Activated T-helper 2 cell treated with anti-CD3 and anti-CD28 coated beads, Interferon-gamma antibody, Interleukin-2, Interleukin-4, amounts not matched to agents 10 μg/mL and 5 μg/mL and 100 μg/mL, durations not matched to agents 14 hours and 24 hours and 36 hours (primary cell): Measurements from ENCODE around the gene RERG. TPM values are rescaled to one million over a fixed set of nuclear protein-coding genes. Genes with fewer than 3 reads are reported as not detected.

Experiments
- DNase-seq: peaks from one replicate; pipeline ENCODE4 v3.0.0; 2021; ENCODE audit warnings: low spot score
- H3K27ac Mint-ChIP-seq: one replicate; pipeline ENCODE4 v1.8.0; 2021; ENCODE audit warnings: mixed read lengths
- H3K27me3 Mint-ChIP-seq: one replicate; pipeline ENCODE4 v1.8.0; 2021; ENCODE audit warnings: low read depth, mixed read lengths
- H3K36me3 Mint-ChIP-seq: one replicate; pipeline ENCODE4 v1.8.0; 2021; ENCODE audit warnings: low read depth, mixed read lengths
- H3K4me1 Mint-ChIP-seq: one replicate; pipeline ENCODE4 v1.8.0; 2021; ENCODE audit warnings: low read depth, mixed read lengths
- H3K4me3 Mint-ChIP-seq: one replicate; pipeline ENCODE4 v1.8.0; 2021; ENCODE audit warnings: low read depth, mild to moderate bottlenecking, moderate library complexity, mixed read lengths
- H3K9me3 Mint-ChIP-seq: one replicate; pipeline ENCODE4 v1.8.0; 2021; ENCODE audit warnings: mixed read lengths
- intact Hi-C: fragments of 100-400 bp; cut with micrococcal nuclease; formaldehyde crosslinking; loops from one replicate; pipeline ENCODE4 v1.15.1; 2023
- total RNA-seq: library from RNA; stranded (reverse); gene quantifications from 2 replicates; pipeline ENCODE4 v1.2.3, GENCODE V29; 2022

RERG gene
- not detected in 2 replicates for total RNA-seq

- Mint-ChIP-seq H3K4me1 (no peaks in the 10 kb centered on the region), H3K9me3 (no peaks in the 10 kb centered on the region), H3K36me3 (no peaks in the 10 kb centered on the region), H3K4me3 (peak within 1 kb of the TSS; percentile 53), H3K27ac (no peak within 1 kb of the TSS), H3K27me3 (peaks cover 41% of the 10 kb centered on the region)
- intact Hi-C loops = loop anchor here (5.0 kb wide), 4 partner anchors 69 to 374 kb away; no protein-coding TSS in a partner anchor
- peak; percentile 61 for DNase-seq
These were observed at the start of gene RERG for GRCh38 chr12:15220915-15221885. Gene RERG (minus strand): TSS chr12:15221417. CDS start chr12:15217489, 3,928 bp downstream.

- peaks cover 4% of the 10 kb centered on the region for H3K27me3 Mint-ChIP-seq
- H3K4me1 Mint-ChIP-seq = no peaks in the 10 kb centered on the region
- H3K27ac Mint-ChIP-seq = no peak overlapping the region
- intact Hi-C loops = no loop called here
- H3K4me3 Mint-ChIP-seq = no peak overlapping the region
- DNase-seq = no peak
- no peaks in the 10 kb centered on the region for H3K9me3 Mint-ChIP-seq
- no peaks in the 10 kb centered on the region for H3K36me3 Mint-ChIP-seq
These were observed 49.4 kb upstream of the RERG start for GRCh38 chr12:15270591-15270990.

- no peak overlapping the region for H3K4me3 Mint-ChIP-seq
- no peak for DNase-seq
- intact Hi-C loops = loop anchor here (1.0 kb wide), 1 partner anchor 42 kb away; no protein-coding TSS in a partner anchor
- no peak overlapping the region for H3K27ac Mint-ChIP-seq
- peaks cover 4% of the 10 kb centered on the region for H3K27me3 Mint-ChIP-seq
- H3K4me1 Mint-ChIP-seq = no peaks in the 10 kb centered on the region
- H3K9me3 Mint-ChIP-seq = no peaks in the 10 kb centered on the region
- no peaks in the 10 kb centered on the region for H3K36me3 Mint-ChIP-seq
These were observed 47.8 kb upstream of the RERG start for GRCh38 chr12:15268927-15269552.

- no peaks in the 10 kb centered on the region for H3K4me1 Mint-ChIP-seq
- no peaks in the 10 kb centered on the region for H3K9me3 Mint-ChIP-seq
- no peak overlapping the region for H3K4me3 Mint-ChIP-seq
- no peaks in the 10 kb centered on the region for H3K36me3 Mint-ChIP-seq
- DNase-seq = no peak
- peaks cover 4% of the 10 kb centered on the region for H3K27me3 Mint-ChIP-seq
- intact Hi-C loops = no loop called here
- H3K27ac Mint-ChIP-seq = no peak overlapping the region
These were observed 47.1 kb upstream of the RERG start for GRCh38 chr12:15268309-15268708.

- Mint-ChIP-seq H3K4me1 (no peaks in the 10 kb centered on the region), H3K4me3 (no peak overlapping the region), H3K9me3 (no peaks in the 10 kb centered on the region), H3K27ac (no peak overlapping the region), H3K36me3 (no peaks in the 10 kb centered on the region), H3K27me3 (peaks cover 2% of the 10 kb centered on the region)
- intact Hi-C loops = no loop called here
- DNase-seq = no peak
These were observed 44.7 kb upstream of the RERG start for GRCh38 chr12:15265875-15266274.

GRCh38 chr12:15256761-15257160 is 35.5 kb upstream of the RERG start:
- no peaks in the 10 kb centered on the region for H3K36me3 Mint-ChIP-seq
- H3K4me3 Mint-ChIP-seq = no peak overlapping the region
- intact Hi-C loops = no loop called here
- no peak for DNase-seq
- H3K9me3 Mint-ChIP-seq = no peaks in the 10 kb centered on the region
- H3K4me1 Mint-ChIP-seq = no peaks in the 10 kb centered on the region
- peaks cover 20% of the 10 kb centered on the region for H3K27me3 Mint-ChIP-seq
- no peak overlapping the region for H3K27ac Mint-ChIP-seq

GRCh38 chr12:15253990-15254389 is 32.8 kb upstream of the RERG start:
- H3K9me3 Mint-ChIP-seq = no peaks in the 10 kb centered on the region

GRCh38 chr12:15244926-15245325 is 23.7 kb upstream of the RERG start:
- intact Hi-C loops = no loop called here
- H3K4me3 Mint-ChIP-seq = no peak overlapping the region
- H3K27me3 Mint-ChIP-seq = peaks cover 18% of the 10 kb centered on the region
- no peak for DNase-seq
- H3K9me3 Mint-ChIP-seq = no peaks in the 10 kb centered on the region
- H3K4me1 Mint-ChIP-seq = no peaks in the 10 kb centered on the region
- H3K36me3 Mint-ChIP-seq = no peaks in the 10 kb centered on the region
- no peak overlapping the region for H3K27ac Mint-ChIP-seq

More at GRCh38 chr12:15253990-15254389, 32.8 kb upstream of the RERG start:
- Mint-ChIP-seq H3K27me3 (peaks cover 23% of the 10 kb centered on the region), H3K4me1 (no peaks in the 10 kb centered on the region), H3K27ac (no peak overlapping the region), H3K4me3 (no peak overlapping the region), H3K36me3 (no peaks in the 10 kb centered on the region)
- intact Hi-C loops = no loop called here
- DNase-seq = no peak

GRCh38 chr12:15244341-15244740 is 23.1 kb upstream of the RERG start:
- H3K36me3 Mint-ChIP-seq = no peaks in the 10 kb centered on the region
- intact Hi-C loops = no loop called here
- H3K4me1 Mint-ChIP-seq = no peaks in the 10 kb centered on the region
- H3K4me3 Mint-ChIP-seq = no peak overlapping the region
- H3K9me3 Mint-ChIP-seq = no peaks in the 10 kb centered on the region
- peaks cover 18% of the 10 kb centered on the region for H3K27me3 Mint-ChIP-seq
- no peak overlapping the region for H3K27ac Mint-ChIP-seq
- no peak for DNase-seq

- DNase-seq = no peak
- Mint-ChIP-seq H3K36me3 (no peaks in the 10 kb centered on the region), H3K4me3 (no peak overlapping the region), H3K9me3 (no peaks in the 10 kb centered on the region), H3K4me1 (no peaks in the 10 kb centered on the region), H3K27ac (no peak overlapping the region), H3K27me3 (peaks cover 10% of the 10 kb centered on the region)
- intact Hi-C loops = no loop called here
These were observed 21.9 kb upstream of the RERG start for GRCh38 chr12:15243102-15243501.

GRCh38 chr12:15240898-15241297 is 19.7 kb upstream of the RERG start:
- no peak for DNase-seq
- Mint-ChIP-seq H3K27ac (no peak overlapping the region), H3K4me3 (no peak overlapping the region), H3K27me3 (peaks cover 11% of the 10 kb centered on the region), H3K4me1 (no peaks in the 10 kb centered on the region), H3K9me3 (no peaks in the 10 kb centered on the region), H3K36me3 (no peaks in the 10 kb centered on the region)
- intact Hi-C loops = no loop called here

GRCh38 chr12:15234508-15234907 is 13.3 kb upstream of the RERG start:
- Mint-ChIP-seq H3K4me3 (no peak overlapping the region), H3K36me3 (no peaks in the 10 kb centered on the region), H3K4me1 (no peaks in the 10 kb centered on the region), H3K27ac (no peak overlapping the region), H3K27me3 (peaks cover 17% of the 10 kb centered on the region), H3K9me3 (no peaks in the 10 kb centered on the region)
- no peak for DNase-seq
- intact Hi-C loops = no loop called here

- intact Hi-C loops = no loop called here
- DNase-seq = no peak
These were observed 12.8 kb upstream of the RERG start for GRCh38 chr12:15234011-15234410.

More at GRCh38 chr12:15234011-15234410, 12.8 kb upstream of the RERG start:
- no peak overlapping the region for H3K4me3 Mint-ChIP-seq
- peaks cover 19% of the 10 kb centered on the region for H3K27me3 Mint-ChIP-seq
- H3K4me1 Mint-ChIP-seq = no peaks in the 10 kb centered on the region
- no peak overlapping the region for H3K27ac Mint-ChIP-seq
- H3K36me3 Mint-ChIP-seq = no peaks in the 10 kb centered on the region
- no peaks in the 10 kb centered on the region for H3K9me3 Mint-ChIP-seq
